ENCODE results near the gene SLC13A3.

GRCh38 chr20:46666818-46667515, 15.7 kb upstream of the SLC13A3 start:
- no peak for TF ChIP-seq POLR2AphosphoS5 (IDR thresholded peaks at IDR 0.05; ENCODE audit: borderline replicate concordance, low read depth, low read length)
- TF ChIP-seq EZH2 (IDR thresholded peaks at IDR 0.05): no peak

Measured in SK-N-MC (cell line).